Gastrocnemius medialis (tissue), 4 donors: ENCODE data around the gene CELSR1.

ENCODE experiments used
- POLR2A ChIP-seq, 2 donors: fragments of 450-650 bp; IDR thresholded peaks; one replicate each; pipeline ENCODE4 v1.6.1; 2017; ENCODE audit warnings: antibody characterized with exemption in 2 of 2, mild to moderate bottlenecking in 2 of 2, moderate library complexity in 2 of 2
- TF ChIP-seq, protein P1 (sequence below), 5 experiments: fragments of 450-650 bp in 3 of 5; fragments of 200-600 bp in 2 of 5; sonication (generic) in 2 of 5; IDR thresholded peaks in 4 of 5; conservative IDR thresholded peaks in 1 of 5; 1 replicate in 4 of 5; 2 replicates in 1 of 5; pipeline ENCODE4 v1.5.1; 2016 to 2019; ENCODE audit warnings: antibody characterized with exemption in 5 of 5, mild to moderate bottlenecking in 3 of 5, moderate library complexity in 3 of 5

DNA sequence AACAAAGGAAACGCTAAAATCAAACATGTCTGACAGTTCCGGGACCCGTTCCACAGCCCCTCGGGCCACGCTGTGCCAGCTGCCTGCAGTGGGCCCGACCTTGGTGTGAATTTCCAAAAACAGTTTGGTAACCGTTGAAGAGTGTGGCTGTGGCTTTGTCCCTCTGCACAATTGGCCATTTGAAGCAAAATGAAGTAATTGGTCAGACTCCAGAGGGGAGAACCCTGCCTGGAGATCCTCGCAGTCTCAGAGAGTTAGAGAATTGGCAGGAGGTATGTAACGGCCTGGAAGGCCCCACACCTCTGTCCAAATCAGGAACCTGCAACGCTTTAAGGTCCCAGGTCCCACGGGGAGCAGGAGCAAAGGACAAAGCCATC lies 175.6 kb downstream of the CELSR1 start:
- TF ChIP-seq, protein P1, sequence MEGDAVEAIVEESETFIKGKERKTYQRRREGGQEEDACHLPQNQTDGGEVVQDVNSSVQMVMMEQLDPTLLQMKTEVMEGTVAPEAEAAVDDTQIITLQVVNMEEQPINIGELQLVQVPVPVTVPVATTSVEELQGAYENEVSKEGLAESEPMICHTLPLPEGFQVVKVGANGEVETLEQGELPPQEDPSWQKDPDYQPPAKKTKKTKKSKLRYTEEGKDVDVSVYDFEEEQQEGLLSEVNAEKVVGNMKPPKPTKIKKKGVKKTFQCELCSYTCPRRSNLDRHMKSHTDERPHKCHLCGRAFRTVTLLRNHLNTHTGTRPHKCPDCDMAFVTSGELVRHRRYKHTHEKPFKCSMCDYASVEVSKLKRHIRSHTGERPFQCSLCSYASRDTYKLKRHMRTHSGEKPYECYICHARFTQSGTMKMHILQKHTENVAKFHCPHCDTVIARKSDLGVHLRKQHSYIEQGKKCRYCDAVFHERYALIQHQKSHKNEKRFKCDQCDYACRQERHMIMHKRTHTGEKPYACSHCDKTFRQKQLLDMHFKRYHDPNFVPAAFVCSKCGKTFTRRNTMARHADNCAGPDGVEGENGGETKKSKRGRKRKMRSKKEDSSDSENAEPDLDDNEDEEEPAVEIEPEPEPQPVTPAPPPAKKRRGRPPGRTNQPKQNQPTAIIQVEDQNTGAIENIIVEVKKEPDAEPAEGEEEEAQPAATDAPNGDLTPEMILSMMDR (IDR thresholded peaks at IDR 0.05 in 4 of 5, conservative IDR thresholded peaks at IDR 0.05 in 1 of 5) = no peak
- TF ChIP-seq POLR2A (IDR thresholded peaks at IDR 0.05) = no peak
